Measurements from ENCODE around the gene GNPTAB. TPM values are rescaled to one million over a fixed set of nuclear protein-coding genes. Genes with fewer than 3 reads are reported as not detected.

The GNPTAB gene
- total RNA-seq, 2 experiments from 2014 or later, result 38.9 to 66.5 TPM

GRCh38 chr12:101714877-101715444 is 115.8 kb downstream of the GNPTAB start:
- Histone ChIP-seq H3K4me2 (ENCODE audit: low read length) (no peak overlapping the region), H4K20me1 (ENCODE audit: insufficient read depth, low read length) (0 out of 2 replicates have a peak, but pooled peaks cover 3% of the 10 kb centered on the region), H3K4me1 (ENCODE audit: insufficient read depth, low read length, poor library complexity, severe bottlenecking) (peaks cover 4% of the 10 kb centered on the region), H3K36me3 (ENCODE audit: insufficient read depth, low read length) (peaks cover 6% of the 10 kb centered on the region), H3K9me2 (ENCODE audit: insufficient read depth, low read length) (no peaks in the 10 kb centered on the region), H3K27ac (ENCODE audit: low read depth, low read length, poor library complexity, severe bottlenecking) (no peak overlapping the region), H3K9me3 (ENCODE audit: low read length) (no peaks in the 10 kb centered on the region), H2AFZ (ENCODE audit: low read length) (no peak overlapping the region), H3K4me3 (ENCODE audit: low read depth, low read length, poor library complexity, severe bottlenecking) (no peak overlapping the region), H3K79me2 (ENCODE audit: insufficient read depth, low read depth, low read length) (peaks cover 6% of the 10 kb centered on the region; the same call in 1 of the 2 replicates)
- no peak for TF ChIP-seq CTCF (conservative IDR thresholded peaks at IDR 0.05; ENCODE audit: low read length)
- TF ChIP-seq EZH2phosphoT487 (IDR thresholded peaks at IDR 0.05; ENCODE audit: borderline replicate concordance, low read depth, low read length), result no peak
- intact Hi-C loops (cut with micrococcal nuclease; ENCODE audit: unreplicated experiment), result no loop called here
- CTCF ChIA-PET (ENCODE audit: unreplicated experiment), result no interaction called here
- BruUV-seq (replicated peaks), result no TSS peak
- POLR2A ChIA-PET, result no interaction called here
- no peak for DNase-seq (ENCODE audit: low spot score)

- TF ChIP-seq EZH2phosphoT487 (IDR thresholded peaks at IDR 0.05; ENCODE audit: borderline replicate concordance, low read depth, low read length) (no peak), CTCF (conservative IDR thresholded peaks at IDR 0.05; ENCODE audit: low read length) (no peak)
- Histone ChIP-seq H3K36me3 (ENCODE audit: insufficient read depth, low read length) (peaks cover 6% of the 10 kb centered on the region; the same call in 1 of the 2 replicates), H3K4me1 (ENCODE audit: insufficient read depth, low read length, poor library complexity, severe bottlenecking) (peaks cover 4% of the 10 kb centered on the region), H2AFZ (ENCODE audit: low read length) (no peak overlapping the region), H3K9me3 (ENCODE audit: low read length) (no peaks in the 10 kb centered on the region), H3K4me3 (ENCODE audit: low read depth, low read length, poor library complexity, severe bottlenecking) (no peak overlapping the region), H3K9me2 (ENCODE audit: insufficient read depth, low read length) (no peaks in the 10 kb centered on the region), H3K27ac (ENCODE audit: low read depth, low read length, poor library complexity, severe bottlenecking) (no peak overlapping the region), H3K4me2 (ENCODE audit: low read length) (no peak overlapping the region), H4K20me1 (ENCODE audit: insufficient read depth, low read length) (0 out of 2 replicates have a peak, but pooled peaks cover 3% of the 10 kb centered on the region), H3K79me2 (ENCODE audit: insufficient read depth, low read depth, low read length) (peaks cover 10% of the 10 kb centered on the region; the same call in 1 of the 2 replicates)
- no peak for DNase-seq (ENCODE audit: low spot score)
- intact Hi-C loops (cut with micrococcal nuclease; ENCODE audit: unreplicated experiment), result no loop called here
- POLR2A ChIA-PET, result interaction anchor here (0.5 to 1.7 kb wide), 4 partner anchors 9 to 137 kb away, joined by 3 to 4 read pairs (median 3); no protein-coding TSS in a partner anchor
- BruUV-seq (replicated peaks), result no TSS peak
- CTCF ChIA-PET (ENCODE audit: unreplicated experiment), result no interaction called here
Observed at GRCh38 chr12:101713930-101714329, 116.8 kb downstream of the GNPTAB start.

- Histone ChIP-seq H3K9me3 (ENCODE audit: low read length) (no peaks in the 10 kb centered on the region), H4K20me1 (ENCODE audit: insufficient read depth, low read length) (0 out of 2 replicates have a peak, but pooled peaks cover 3% of the 10 kb centered on the region), H3K4me2 (ENCODE audit: low read length) (no peak overlapping the region), H3K27ac (ENCODE audit: low read depth, low read length, poor library complexity, severe bottlenecking) (no peak overlapping the region), H3K79me2 (ENCODE audit: insufficient read depth, low read depth, low read length) (peaks cover 17% of the 10 kb centered on the region; the same call in 1 of the 2 replicates), H2AFZ (ENCODE audit: low read length) (no peak overlapping the region), H3K36me3 (ENCODE audit: insufficient read depth, low read length) (peaks cover 6% of the 10 kb centered on the region; the same call in 1 of the 2 replicates), H3K4me3 (ENCODE audit: low read depth, low read length, poor library complexity, severe bottlenecking) (no peak overlapping the region), H3K4me1 (ENCODE audit: insufficient read depth, low read length, poor library complexity, severe bottlenecking) (peaks cover 4% of the 10 kb centered on the region), H3K9me2 (ENCODE audit: insufficient read depth, low read length) (no peaks in the 10 kb centered on the region)
- no peak for TF ChIP-seq CTCF (conservative IDR thresholded peaks at IDR 0.05; ENCODE audit: low read length)
- TF ChIP-seq EZH2phosphoT487 (IDR thresholded peaks at IDR 0.05; ENCODE audit: borderline replicate concordance, low read depth, low read length), result no peak
- CTCF ChIA-PET (ENCODE audit: unreplicated experiment), result no interaction called here
- POLR2A ChIA-PET, result interaction anchor here (0.7 to 1.7 kb wide), 2 partner anchors 30 to 137 kb away, joined by 3 to 4 read pairs; no protein-coding TSS in a partner anchor
- no peak for DNase-seq (ENCODE audit: low spot score)
- no TSS peak for BruUV-seq (replicated peaks)
- intact Hi-C loops (cut with micrococcal nuclease; ENCODE audit: unreplicated experiment), result no loop called here
Observed at GRCh38 chr12:101713059-101713682, 117.6 kb downstream of the GNPTAB start.
